ENCODE data around the gene B3GAT2.
"Not testable (repeated sequence)": the region's sequence is repeated elsewhere in the genome, so short reads cannot be mapped to it uniquely, and the experiment has no call there.

B3GAT2 gene, protein sequence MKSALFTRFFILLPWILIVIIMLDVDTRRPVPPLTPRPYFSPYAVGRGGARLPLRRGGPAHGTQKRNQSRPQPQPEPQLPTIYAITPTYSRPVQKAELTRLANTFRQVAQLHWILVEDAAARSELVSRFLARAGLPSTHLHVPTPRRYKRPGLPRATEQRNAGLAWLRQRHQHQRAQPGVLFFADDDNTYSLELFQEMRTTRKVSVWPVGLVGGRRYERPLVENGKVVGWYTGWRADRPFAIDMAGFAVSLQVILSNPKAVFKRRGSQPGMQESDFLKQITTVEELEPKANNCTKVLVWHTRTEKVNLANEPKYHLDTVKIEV

DNA sequence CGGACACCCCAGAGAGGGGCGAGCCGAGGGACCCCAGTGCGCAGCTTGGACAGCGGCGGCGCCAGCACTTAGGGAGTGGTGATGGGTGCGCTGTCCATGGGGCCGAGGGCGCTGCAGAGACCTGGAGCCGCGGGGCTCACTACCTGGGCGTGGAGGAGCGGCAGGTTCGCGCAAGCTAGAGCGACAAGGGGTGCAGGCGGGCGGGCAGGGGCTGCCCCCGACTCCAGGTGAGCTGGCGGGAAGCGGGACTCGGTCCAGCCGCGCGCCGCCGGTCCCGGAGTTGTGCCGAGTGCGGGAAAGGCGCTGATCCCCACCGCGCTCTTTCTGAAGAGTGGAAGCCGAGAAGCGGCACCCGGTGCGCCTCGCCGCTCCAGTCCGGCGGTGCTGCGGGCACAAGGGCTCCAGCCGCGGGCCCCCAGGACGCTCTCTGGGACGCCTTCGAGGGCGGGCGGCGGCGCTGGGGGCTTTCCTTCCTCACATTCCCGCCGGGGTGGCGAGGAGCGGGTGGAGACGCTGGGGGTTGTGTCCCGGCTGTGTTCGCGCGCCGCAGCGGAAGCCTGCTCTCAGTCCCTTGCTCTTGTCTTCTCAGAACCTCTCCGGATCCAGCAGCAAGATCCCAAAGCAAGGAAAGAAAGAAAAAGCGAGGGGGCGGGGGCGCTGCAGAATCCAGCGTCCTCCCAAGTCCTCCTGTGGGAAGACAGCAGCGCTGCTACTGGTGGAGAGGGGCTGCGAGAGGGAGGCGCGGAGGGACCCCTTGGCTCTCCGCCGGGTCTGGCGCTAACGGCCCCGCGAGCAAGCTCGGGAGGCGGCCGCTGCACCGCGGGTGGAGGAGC is at the start of gene B3GAT2:
TSS of gene B3GAT2 (minus strand) at position 610 of the 833 bp plus-strand sequence. CDS start 631 bp downstream, outside the sequence.
- in situ Hi-C loops (cut with MboI; ENCODE audit: low sequenced_read_pairs) = no loop called here

- in situ Hi-C loops (cut with MboI; ENCODE audit: low sequenced_read_pairs) = no loop called here
These were observed 41.3 kb upstream of the B3GAT2 start for GRCh38 chr6:70998148-70998547.

- in situ Hi-C loops (cut with MboI; ENCODE audit: low sequenced_read_pairs) = no loop called here
These were observed 40.5 kb upstream of the B3GAT2 start for GRCh38 chr6:70997379-70997778.

DNA sequence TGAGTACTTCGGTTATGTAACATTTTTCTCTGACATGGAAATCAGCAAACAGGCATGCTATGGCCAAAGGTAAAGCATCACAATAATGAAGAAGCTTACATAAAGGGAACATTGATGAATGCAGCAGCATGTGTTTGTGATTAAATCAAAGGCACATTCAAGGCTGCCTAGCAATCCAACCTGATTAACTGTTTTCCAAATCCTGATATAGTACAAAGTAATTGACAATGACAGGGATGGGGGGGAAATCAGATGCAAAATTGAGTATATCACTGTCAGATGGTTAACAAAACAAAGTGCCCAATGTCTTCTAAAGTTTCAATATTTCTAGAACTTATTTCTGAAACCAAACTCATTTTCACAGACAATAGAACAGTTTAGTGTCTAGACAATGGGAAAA is 39.2 kb upstream of the B3GAT2 start:
- in situ Hi-C loops (cut with MboI; ENCODE audit: low sequenced_read_pairs) = no loop called here

DNA sequence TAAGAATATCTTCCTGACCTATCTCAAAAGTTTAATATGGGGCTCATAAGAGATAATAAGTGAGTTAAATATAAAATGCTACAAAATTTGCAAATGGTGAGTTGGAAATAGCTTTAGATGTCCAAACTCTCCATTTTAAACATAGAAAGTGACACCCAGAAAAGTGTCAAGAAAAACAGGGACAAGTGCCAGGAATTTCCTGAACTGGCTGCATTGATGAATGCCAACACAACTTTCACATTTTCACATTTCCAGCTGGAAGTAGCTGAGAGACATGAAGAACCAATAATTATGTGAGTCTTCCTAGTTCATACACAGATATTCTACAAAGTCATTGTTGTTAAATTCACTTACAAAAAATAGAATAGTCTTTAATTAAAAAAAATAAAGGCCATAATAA is 38.6 kb upstream of the B3GAT2 start:
- in situ Hi-C loops (cut with MboI; ENCODE audit: low sequenced_read_pairs) = no loop called here

- in situ Hi-C loops (cut with MboI; ENCODE audit: low sequenced_read_pairs) = no loop called here
These were observed 34.4 kb upstream of the B3GAT2 start for GRCh38 chr6:70991253-70991652.

- in situ Hi-C loops (cut with MboI; ENCODE audit: low sequenced_read_pairs) = no loop called here
These were observed 28.3 kb upstream of the B3GAT2 start for GRCh38 chr6:70985156-70985555.

DNA sequence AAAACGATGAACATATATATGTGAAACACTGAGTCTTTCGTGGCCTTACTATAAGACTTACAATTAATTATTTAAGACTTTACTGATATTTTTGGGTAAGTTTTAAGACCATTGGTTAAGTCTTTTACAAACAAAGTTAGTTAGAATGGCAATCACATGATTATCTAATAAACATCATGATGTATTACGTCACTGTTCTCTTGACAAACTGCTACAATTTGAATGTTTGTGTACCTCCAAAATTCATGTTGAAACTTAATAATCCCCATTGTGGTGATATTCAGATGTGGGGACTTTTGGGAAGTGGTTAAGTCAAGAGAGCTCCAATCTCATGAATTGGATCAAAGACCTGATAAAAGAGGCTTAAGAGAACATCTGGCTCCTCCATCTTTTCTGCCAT is 25.9 kb upstream of the B3GAT2 start:
- in situ Hi-C loops (cut with MboI; ENCODE audit: low sequenced_read_pairs) = no loop called here

DNA sequence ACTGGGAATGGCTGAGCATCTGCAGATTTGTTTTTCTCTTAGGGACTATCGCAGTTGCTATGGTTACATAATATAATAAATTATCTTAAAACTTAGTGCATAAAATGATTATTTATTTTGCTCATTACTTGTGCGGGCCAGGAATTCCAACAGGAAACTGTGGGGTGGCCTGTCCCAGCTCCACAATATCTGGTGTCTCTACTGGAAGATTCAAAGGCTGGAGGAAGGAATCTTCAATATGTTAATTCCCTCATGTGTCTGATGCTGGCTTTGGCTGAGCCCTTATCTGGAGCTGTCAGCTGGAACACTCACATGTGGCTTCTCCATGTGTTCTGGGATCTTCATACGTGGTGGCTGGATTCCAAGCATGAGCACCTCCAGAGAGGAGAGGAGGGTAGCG is 23.9 kb upstream of the B3GAT2 start:
- in situ Hi-C loops (cut with MboI; ENCODE audit: low sequenced_read_pairs) = no loop called here

DNA sequence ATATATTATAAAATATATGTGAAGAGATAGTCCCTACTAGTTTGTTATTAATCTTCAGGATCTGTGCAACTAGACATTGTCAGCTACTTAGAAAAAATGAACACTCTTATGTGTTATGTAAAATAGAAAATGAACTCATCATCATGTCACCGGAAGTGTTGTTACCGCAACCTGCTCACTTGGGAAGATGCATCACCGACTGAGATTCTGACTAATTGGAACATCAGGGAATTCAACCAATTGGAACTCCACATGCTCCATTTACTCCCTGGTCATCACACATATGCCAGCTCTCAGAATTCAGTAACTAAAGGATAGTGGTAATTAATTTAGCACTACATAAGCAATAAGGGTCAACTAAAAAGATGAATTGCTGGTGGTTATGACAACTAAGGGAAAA is 16.7 kb upstream of the B3GAT2 start:
- in situ Hi-C loops (cut with MboI; ENCODE audit: low sequenced_read_pairs) = no loop called here

DNA sequence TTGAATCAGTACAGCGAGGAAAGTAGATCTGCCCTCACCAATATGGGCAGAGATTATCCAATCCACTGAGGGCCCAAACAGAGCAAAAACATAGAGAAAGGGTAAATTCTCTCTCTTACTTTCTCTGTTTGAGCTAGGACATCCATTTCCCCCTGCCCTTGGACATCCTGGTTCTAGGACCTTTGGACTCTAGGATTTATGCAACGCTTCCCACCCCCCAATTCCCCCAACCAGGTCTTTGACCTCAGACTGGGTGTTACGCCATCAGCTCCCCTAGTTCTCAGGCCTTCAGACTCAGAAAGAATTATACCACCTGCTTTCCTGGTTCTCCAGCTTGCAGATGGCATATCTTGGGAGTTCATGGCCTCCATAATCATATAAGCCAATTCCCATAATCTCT is 10.2 kb upstream of the B3GAT2 start:
- in situ Hi-C loops (cut with MboI; ENCODE audit: low sequenced_read_pairs) = no loop called here

DNA sequence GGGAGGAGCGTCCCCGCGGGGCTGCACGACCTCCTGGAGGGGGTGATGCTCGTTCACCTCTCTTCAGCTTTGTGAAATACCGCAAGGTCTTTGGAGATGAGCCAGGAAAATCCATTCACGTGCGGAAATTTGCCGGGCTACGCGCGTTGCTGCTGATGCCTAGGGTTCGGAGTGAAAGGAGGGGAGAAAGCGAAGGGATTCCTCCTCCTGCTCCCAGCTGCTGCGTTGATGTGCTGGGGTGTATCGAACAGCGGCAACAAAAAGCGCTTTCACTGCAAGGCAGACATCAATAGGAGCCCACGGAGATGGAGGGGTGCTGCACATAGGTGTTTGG is 391 bp upstream of the B3GAT2 start:
- in situ Hi-C loops (cut with MboI; ENCODE audit: low sequenced_read_pairs) = no loop called here

- in situ Hi-C loops (cut with MboI; ENCODE audit: low sequenced_read_pairs) = no loop called here
These were observed 739 bp downstream of the B3GAT2 start for GRCh38 chr6:70956191-70956450.

DNA sequence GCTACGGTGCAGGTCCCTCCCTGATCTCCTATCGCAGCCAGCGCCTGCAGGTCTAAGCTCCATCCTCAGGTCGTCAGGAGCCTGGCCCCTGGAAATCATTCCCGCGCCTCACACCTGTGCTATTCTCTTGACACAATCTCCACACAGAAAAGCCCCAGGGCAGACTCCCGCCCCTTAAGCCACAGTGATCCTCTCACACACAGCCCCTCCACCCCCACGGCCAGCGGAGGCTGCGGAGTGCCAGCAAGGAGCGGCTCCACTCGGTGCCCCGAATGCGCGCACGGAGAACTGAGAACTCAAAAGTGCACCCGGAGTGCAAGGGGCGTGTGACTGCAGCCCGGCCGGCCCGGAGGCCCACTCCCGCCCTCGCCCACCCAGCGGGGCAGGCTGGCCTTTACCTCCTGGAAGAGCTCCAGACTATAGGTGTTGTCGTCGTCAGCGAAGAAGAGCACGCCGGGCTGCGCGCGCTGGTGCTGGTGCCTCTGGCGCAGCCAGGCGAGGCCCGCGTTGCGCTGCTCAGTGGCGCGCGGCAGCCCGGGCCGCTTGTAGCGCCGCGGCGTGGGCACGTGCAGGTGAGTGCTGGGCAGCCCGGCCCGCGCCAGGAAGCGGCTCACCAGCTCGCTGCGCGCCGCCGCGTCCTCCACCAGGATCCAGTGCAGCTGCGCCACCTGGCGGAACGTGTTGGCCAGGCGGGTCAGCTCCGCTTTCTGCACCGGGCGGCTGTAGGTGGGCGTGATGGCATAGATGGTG is 1.2 kb downstream of the B3GAT2 start:
- in situ Hi-C loops (cut with MboI; ENCODE audit: low sequenced_read_pairs) = no loop called here

- in situ Hi-C loops (cut with MboI; ENCODE audit: low sequenced_read_pairs) = no loop called here
These were observed 2.1 kb downstream of the B3GAT2 start for GRCh38 chr6:70954750-70955149.

GRCh38 chr6:70954176-70954575 is 2.7 kb downstream of the B3GAT2 start:
- in situ Hi-C loops (cut with MboI; ENCODE audit: low sequenced_read_pairs) = no loop called here

GRCh38 chr6:70952608-70953165 is 4.2 kb downstream of the B3GAT2 start:
- in situ Hi-C loops (cut with MboI; ENCODE audit: low sequenced_read_pairs) = no loop called here

DNA sequence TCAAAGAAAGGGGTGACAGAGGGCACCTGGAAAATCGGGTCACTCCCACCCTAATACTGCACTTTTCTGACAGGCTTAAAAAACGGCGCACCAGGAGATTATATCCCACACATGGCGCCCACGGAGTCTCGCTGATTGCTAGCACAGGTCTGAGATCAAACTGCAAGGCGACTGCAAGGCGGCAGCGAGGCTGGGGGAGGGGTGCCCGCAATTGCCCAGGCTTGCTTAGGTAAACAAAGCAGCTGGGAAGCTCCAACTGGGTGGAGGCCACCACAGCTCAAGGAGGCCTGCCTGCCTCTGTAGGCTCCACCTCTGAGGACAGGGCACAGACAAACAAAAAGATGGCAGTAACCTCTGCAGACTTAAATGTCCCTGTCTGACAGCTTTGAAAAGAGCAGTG is 12.5 kb downstream of the B3GAT2 start:
- in situ Hi-C loops (cut with MboI; ENCODE audit: low sequenced_read_pairs) = not testable (repeated sequence)

DNA sequence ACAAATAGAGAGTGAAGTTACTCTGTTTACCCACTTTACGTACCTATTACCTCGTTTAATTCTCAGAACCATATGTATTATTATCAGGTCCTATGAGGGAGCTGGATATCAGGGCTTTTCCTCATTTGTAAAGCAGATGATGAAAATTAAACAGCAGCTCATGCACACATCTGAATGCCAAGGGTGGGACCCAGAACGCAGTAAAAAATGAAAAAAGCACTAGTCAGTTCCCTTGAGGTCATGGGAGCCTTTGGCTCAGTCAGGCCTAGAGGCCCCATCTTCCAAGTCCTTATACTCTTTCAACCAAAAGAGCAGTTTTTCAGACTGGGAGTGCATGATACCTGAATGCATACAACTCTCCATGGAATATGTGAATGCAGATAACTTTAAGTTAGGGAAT is 23.0 kb downstream of the B3GAT2 start:
- in situ Hi-C loops (cut with MboI; ENCODE audit: low sequenced_read_pairs) = no loop called here

GRCh38 chr6:70905742-70906141 is 51.1 kb downstream of the B3GAT2 start:
- in situ Hi-C loops (cut with MboI; ENCODE audit: low sequenced_read_pairs) = no loop called here

GRCh38 chr6:70903665-70904452 is 53.0 kb downstream of the B3GAT2 start:
- in situ Hi-C loops (cut with MboI; ENCODE audit: low sequenced_read_pairs) = no loop called here
